ENCODE measurements around the gene CALD1. TPM values are rescaled to one million over a fixed set of nuclear protein-coding genes. Genes with fewer than 3 reads are reported as not detected.

The CALD1 gene
- total RNA-seq, 1 experiment from 2014 or later, result 147 TPM

- DNase-seq (ENCODE audit: low spot score) (no peak), ATAC-seq (peak; percentile 85)
- CTCF ChIA-PET, result interaction anchor here (1.2 kb wide), 1 partner anchor 8 kb away, joined by 3 read pairs; no protein-coding TSS in a partner anchor
- Mint-ChIP-seq H3K27me3 (ENCODE audit: low read depth) (no peaks in the 10 kb centered on the region), H3K4me1 (peaks cover 31% of the 10 kb centered on the region), H3K27ac (peak overlapping the region; percentile 73), H3K9me3 (no peaks in the 10 kb centered on the region), H3K36me3 (peaks cover 17% of the 10 kb centered on the region), H3K4me3 (no peak overlapping the region; the same call in 1 of the 2 replicates)
- POLR2A ChIA-PET, result no interaction called here
- TF ChIP-seq, protein P1, sequence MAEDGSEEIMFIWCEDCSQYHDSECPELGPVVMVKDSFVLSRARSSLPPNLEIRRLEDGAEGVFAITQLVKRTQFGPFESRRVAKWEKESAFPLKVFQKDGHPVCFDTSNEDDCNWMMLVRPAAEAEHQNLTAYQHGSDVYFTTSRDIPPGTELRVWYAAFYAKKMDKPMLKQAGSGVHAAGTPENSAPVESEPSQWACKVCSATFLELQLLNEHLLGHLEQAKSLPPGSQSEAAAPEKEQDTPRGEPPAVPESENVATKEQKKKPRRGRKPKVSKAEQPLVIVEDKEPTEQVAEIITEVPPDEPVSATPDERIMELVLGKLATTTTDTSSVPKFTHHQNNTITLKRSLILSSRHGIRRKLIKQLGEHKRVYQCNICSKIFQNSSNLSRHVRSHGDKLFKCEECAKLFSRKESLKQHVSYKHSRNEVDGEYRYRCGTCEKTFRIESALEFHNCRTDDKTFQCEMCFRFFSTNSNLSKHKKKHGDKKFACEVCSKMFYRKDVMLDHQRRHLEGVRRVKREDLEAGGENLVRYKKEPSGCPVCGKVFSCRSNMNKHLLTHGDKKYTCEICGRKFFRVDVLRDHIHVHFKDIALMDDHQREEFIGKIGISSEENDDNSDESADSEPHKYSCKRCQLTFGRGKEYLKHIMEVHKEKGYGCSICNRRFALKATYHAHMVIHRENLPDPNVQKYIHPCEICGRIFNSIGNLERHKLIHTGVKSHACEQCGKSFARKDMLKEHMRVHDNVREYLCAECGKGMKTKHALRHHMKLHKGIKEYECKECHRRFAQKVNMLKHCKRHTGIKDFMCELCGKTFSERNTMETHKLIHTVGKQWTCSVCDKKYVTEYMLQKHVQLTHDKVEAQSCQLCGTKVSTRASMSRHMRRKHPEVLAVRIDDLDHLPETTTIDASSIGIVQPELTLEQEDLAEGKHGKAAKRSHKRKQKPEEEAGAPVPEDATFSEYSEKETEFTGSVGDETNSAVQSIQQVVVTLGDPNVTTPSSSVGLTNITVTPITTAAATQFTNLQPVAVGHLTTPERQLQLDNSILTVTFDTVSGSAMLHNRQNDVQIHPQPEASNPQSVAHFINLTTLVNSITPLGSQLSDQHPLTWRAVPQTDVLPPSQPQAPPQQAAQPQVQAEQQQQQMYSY (CRISPR knock-in tag; IDR thresholded peaks at IDR 0.05), result no peak
- no peak for TF ChIP-seq FOXJ3 (CRISPR knock-in tag; IDR thresholded peaks at IDR 0.05; ENCODE audit: borderline replicate concordance)
- TF ChIP-seq, protein P2, sequence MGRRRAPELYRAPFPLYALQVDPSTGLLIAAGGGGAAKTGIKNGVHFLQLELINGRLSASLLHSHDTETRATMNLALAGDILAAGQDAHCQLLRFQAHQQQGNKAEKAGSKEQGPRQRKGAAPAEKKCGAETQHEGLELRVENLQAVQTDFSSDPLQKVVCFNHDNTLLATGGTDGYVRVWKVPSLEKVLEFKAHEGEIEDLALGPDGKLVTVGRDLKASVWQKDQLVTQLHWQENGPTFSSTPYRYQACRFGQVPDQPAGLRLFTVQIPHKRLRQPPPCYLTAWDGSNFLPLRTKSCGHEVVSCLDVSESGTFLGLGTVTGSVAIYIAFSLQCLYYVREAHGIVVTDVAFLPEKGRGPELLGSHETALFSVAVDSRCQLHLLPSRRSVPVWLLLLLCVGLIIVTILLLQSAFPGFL (CRISPR knock-in tag; IDR thresholded peaks at IDR 0.05; ENCODE audit: borderline replicate concordance), result no peak
- TF ChIP-seq ETV6 (CRISPR knock-in tag; IDR thresholded peaks at IDR 0.05), result 0 out of 2 replicates have a peak, but pooled peaks have one; percentile 25
- TF ChIP-seq NFATC4 (CRISPR knock-in tag; IDR thresholded peaks at IDR 0.05), result no peak
Measured at GRCh38 chr7:134865001-134865845, 85.8 kb downstream of the CALD1 start.

DNA sequence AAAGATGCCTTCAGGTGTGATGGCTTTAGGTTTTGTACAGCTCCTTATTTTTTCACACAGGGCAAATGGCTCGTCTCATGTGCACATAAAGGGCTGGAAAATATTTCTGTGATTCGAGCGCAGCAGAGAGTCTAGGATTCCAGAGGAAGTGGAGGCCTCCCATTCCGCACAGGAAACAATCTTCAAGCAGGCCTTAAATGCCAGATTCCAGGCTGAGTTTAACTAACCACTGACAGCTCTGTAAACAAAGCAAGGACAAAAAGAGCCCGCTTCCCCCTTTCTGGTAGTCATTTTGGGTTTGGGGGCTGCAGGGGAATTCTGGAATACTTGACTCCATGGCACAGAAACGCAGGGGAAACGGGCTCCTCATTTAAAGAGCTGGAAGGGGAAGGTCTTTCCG, 87.2 kb downstream of the CALD1 start:
- Mint-ChIP-seq H3K36me3 (peaks cover 17% of the 10 kb centered on the region), H3K27ac (peak overlapping the region; percentile 72), H3K9me3 (no peaks in the 10 kb centered on the region), H3K4me1 (peaks cover 38% of the 10 kb centered on the region), H3K4me3 (no peak overlapping the region), H3K27me3 (ENCODE audit: low read depth) (no peaks in the 10 kb centered on the region)
- CTCF ChIA-PET, result no interaction called here
- ATAC-seq (no peak), DNase-seq (ENCODE audit: low spot score) (no peak)
- POLR2A ChIA-PET, result interaction anchor here (0.5 kb wide), 1 partner anchor 1949 kb away, joined by 3 read pairs; no protein-coding TSS in a partner anchor
- TF ChIP-seq ZNF532 (CRISPR knock-in tag; IDR thresholded peaks at IDR 0.05; ENCODE audit: borderline replicate concordance), result no peak
- TF ChIP-seq, protein P3, sequence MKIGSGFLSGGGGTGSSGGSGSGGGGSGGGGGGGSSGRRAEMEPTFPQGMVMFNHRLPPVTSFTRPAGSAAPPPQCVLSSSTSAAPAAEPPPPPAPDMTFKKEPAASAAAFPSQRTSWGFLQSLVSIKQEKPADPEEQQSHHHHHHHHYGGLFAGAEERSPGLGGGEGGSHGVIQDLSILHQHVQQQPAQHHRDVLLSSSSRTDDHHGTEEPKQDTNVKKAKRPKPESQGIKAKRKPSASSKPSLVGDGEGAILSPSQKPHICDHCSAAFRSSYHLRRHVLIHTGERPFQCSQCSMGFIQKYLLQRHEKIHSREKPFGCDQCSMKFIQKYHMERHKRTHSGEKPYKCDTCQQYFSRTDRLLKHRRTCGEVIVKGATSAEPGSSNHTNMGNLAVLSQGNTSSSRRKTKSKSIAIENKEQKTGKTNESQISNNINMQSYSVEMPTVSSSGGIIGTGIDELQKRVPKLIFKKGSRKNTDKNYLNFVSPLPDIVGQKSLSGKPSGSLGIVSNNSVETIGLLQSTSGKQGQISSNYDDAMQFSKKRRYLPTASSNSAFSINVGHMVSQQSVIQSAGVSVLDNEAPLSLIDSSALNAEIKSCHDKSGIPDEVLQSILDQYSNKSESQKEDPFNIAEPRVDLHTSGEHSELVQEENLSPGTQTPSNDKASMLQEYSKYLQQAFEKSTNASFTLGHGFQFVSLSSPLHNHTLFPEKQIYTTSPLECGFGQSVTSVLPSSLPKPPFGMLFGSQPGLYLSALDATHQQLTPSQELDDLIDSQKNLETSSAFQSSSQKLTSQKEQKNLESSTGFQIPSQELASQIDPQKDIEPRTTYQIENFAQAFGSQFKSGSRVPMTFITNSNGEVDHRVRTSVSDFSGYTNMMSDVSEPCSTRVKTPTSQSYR (CRISPR knock-in tag; IDR thresholded peaks at IDR 0.05), result no peak
- TF ChIP-seq TCF7 (CRISPR knock-in tag; IDR thresholded peaks at IDR 0.05; ENCODE audit: low read depth), result no peak
- TF ChIP-seq RELA (CRISPR knock-in tag; IDR thresholded peaks at IDR 0.05; ENCODE audit: borderline replicate concordance), result no peak
- no peak for TF ChIP-seq MXD4 (CRISPR knock-in tag; IDR thresholded peaks at IDR 0.05; ENCODE audit: borderline replicate concordance)
- TF ChIP-seq, protein P4, sequence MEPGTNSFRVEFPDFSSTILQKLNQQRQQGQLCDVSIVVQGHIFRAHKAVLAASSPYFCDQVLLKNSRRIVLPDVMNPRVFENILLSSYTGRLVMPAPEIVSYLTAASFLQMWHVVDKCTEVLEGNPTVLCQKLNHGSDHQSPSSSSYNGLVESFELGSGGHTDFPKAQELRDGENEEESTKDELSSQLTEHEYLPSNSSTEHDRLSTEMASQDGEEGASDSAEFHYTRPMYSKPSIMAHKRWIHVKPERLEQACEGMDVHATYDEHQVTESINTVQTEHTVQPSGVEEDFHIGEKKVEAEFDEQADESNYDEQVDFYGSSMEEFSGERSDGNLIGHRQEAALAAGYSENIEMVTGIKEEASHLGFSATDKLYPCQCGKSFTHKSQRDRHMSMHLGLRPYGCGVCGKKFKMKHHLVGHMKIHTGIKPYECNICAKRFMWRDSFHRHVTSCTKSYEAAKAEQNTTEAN (CRISPR knock-in tag; IDR thresholded peaks at IDR 0.05), result no peak
- TF ChIP-seq, protein P1 (CRISPR knock-in tag; IDR thresholded peaks at IDR 0.05), result no peak
- TF ChIP-seq CREM (CRISPR knock-in tag; IDR thresholded peaks at IDR 0.05), result no peak
- TF ChIP-seq CREB1 (CRISPR knock-in tag; IDR thresholded peaks at IDR 0.05), result no peak
- TF ChIP-seq SMAD3 (CRISPR knock-in tag; IDR thresholded peaks at IDR 0.05; ENCODE audit: borderline replicate concordance), result no peak

Data from WTC11 (cell line).